ENCODE results near the gene PHKB. TPM values are rescaled to one million over a fixed set of nuclear protein-coding genes. Genes with fewer than 3 reads are reported as not detected.

PHKB gene
- total and polyA plus RNA-seq, 2 donors (not counting 3 experiments of a cell fraction or from before 2014, with no cell fraction given) = 30.1 to 61.0 TPM

DNA sequence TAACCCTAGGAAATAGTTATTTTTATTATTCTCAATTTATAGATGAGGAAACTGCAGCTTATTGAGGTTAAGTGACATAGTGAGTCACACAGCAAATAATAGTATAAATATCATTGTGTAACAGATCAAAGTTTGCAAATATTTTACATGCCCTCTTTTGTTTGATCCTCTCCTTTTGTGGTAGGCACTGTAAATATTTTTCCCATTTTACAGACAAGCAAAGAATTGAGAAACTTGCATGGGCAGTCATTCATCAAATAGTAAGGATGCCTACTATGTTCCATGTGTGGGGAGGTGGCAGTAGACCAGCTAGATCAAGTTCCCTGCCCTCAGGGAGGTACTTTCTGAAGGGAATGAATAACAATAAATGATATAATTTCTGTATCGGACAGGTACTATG, 173.0 kb downstream of the PHKB start:
- TF ChIP-seq GATA2 (IDR thresholded peaks at IDR 0.05; ENCODE audit: insufficient read depth, insufficient read length, low read depth, low read length) (no peak), FOS (IDR thresholded peaks at IDR 0.05; ENCODE audit: borderline replicate concordance, insufficient read depth, low read length) (no peak), POLR2AphosphoS5 (IDR thresholded peaks at IDR 0.05; ENCODE audit: insufficient read depth, low read depth, low read length) (no peak), EZH2 (IDR thresholded peaks at IDR 0.05; ENCODE audit: borderline replicate concordance, low read depth, low read length, severe bottlenecking) (no peak), POLR2A (IDR thresholded peaks at IDR 0.05; ENCODE audit: low read depth, low read length) (no peak), JUN (IDR thresholded peaks at IDR 0.05; ENCODE audit: borderline replicate concordance, insufficient read depth, insufficient read length, low read depth) (no peak), MYC (IDR thresholded peaks at IDR 0.05; ENCODE audit: low read depth, low read length) (no peak)
- TF ChIP-seq, protein P1, sequence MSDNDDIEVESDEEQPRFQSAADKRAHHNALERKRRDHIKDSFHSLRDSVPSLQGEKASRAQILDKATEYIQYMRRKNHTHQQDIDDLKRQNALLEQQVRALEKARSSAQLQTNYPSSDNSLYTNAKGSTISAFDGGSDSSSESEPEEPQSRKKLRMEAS (IDR thresholded peaks at IDR 0.05; ENCODE audit: insufficient read depth, insufficient read length) = no peak
- TF ChIP-seq, protein P2, sequence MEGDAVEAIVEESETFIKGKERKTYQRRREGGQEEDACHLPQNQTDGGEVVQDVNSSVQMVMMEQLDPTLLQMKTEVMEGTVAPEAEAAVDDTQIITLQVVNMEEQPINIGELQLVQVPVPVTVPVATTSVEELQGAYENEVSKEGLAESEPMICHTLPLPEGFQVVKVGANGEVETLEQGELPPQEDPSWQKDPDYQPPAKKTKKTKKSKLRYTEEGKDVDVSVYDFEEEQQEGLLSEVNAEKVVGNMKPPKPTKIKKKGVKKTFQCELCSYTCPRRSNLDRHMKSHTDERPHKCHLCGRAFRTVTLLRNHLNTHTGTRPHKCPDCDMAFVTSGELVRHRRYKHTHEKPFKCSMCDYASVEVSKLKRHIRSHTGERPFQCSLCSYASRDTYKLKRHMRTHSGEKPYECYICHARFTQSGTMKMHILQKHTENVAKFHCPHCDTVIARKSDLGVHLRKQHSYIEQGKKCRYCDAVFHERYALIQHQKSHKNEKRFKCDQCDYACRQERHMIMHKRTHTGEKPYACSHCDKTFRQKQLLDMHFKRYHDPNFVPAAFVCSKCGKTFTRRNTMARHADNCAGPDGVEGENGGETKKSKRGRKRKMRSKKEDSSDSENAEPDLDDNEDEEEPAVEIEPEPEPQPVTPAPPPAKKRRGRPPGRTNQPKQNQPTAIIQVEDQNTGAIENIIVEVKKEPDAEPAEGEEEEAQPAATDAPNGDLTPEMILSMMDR (IDR thresholded peaks at IDR 0.05; ENCODE audit: extremely low read depth in 1 of 2, insufficient read depth in 1 of 2, low read depth in 1 of 2, low read length in 2 of 2) = no peak
- no peak overlapping the region for H3K4me3 ChIP-seq (replicated peaks in 1 of 3; ENCODE audit: insufficient read depth in 1 of 3, low read depth in 1 of 3, low read length in 3 of 3)
- CTCF ChIA-PET = no interaction called here
- H3K27ac ChIP-seq (ENCODE audit: insufficient read depth, low read depth, low read length) = no peak overlapping the region
- no peaks in the 10 kb centered on the region for H3K36me3 ChIP-seq (ENCODE audit: control insufficient read depth in 2 of 2, extremely low read depth in 1 of 2, insufficient read depth in 2 of 2, low read length in 2 of 2)
- DNase-seq (ENCODE audit: low read depth, low spot score) (no peak), FAIRE-seq (no peak)
- intact Hi-C loops (cut with micrococcal nuclease) (no loop called here), dilution Hi-C loops (cut with MboI; ENCODE audit: extremely low pct_ligation_motif_present, low sequenced_read_pairs) (no loop called here)
- H3K79me2 ChIP-seq (ENCODE audit: control insufficient read depth, insufficient read depth, low read length) = no peaks in the 10 kb centered on the region
- no peak overlapping the region for H2AFZ ChIP-seq (ENCODE audit: low read depth, low read length)
- H3K4me2 ChIP-seq (ENCODE audit: insufficient read depth, low read length) = no peak overlapping the region
- no peaks in the 10 kb centered on the region for H3K27me3 ChIP-seq (ENCODE audit: control insufficient read depth in 2 of 2, insufficient read depth in 2 of 2, low read length in 2 of 2)
- BruUV-seq (replicated peaks) = no TSS peak
- no peaks in the 10 kb centered on the region for H3K9me3 ChIP-seq (replicated peaks; ENCODE audit: control insufficient read depth, insufficient read depth, low read length)
- H3K9me1 ChIP-seq (replicated peaks; ENCODE audit: control insufficient read depth, extremely low read depth, insufficient read depth, low read length) = no peaks in the 10 kb centered on the region
- POLR2A ChIA-PET = interaction anchor here (0.5 kb wide), 1 partner anchor 663 kb away, joined by 3 read pairs; no protein-coding TSS in a partner anchor
- no peak overlapping the region for H3K9ac ChIP-seq (replicated peaks; ENCODE audit: extremely low read depth, insufficient read depth, low read length)
- no peaks in the 10 kb centered on the region for H4K20me1 ChIP-seq (replicated peaks; ENCODE audit: control insufficient read depth, extremely low read depth, insufficient read depth, low read length)
- no peaks in the 10 kb centered on the region for H3K4me1 ChIP-seq (ENCODE audit: control insufficient read depth, extremely low read depth, insufficient read depth, low read length)

All from endothelial cell of umbilical vein (primary cell).